ENCODE measurements around the gene USP11. TPM values are rescaled to one million over a fixed set of nuclear protein-coding genes. Genes with fewer than 3 reads are reported as not detected.

Gene USP11
- total and polyA plus RNA-seq, 2 of the 8 experiments (the other 6 are each of a cell fraction or from before 2014, with no cell fraction given): 40.9 to 84.0 TPM

- H4K5ac ChIP-seq (ENCODE audit: insufficient read length, low read depth, low read length): peak overlapping the region; percentile 97
- H2BK12ac ChIP-seq (ENCODE audit: low read depth, low read length): no peak overlapping the region; the same call in 1 of the 2 replicates
- peaks cover 8% of the 10 kb centered on the region; the same call in 1 of the 2 replicates for H3K23me2 ChIP-seq (ENCODE audit: low read depth, low read length)
- peak overlapping the region; percentile 88 to 98 (median 94) for H3K4me3 ChIP-seq (ENCODE audit: extremely low read depth in 1 of 4, insufficient read depth in 2 of 4, low read depth in 3 of 4, low read length in 4 of 4)
- 0% methylated on average over 15 of the region's 31 CpGs; no CpG with 5 or more reads in 1 of the 2 experiments for WGBS, 2 experiments (ENCODE audit: extremely low coverage in 1 of 2, insufficient coverage in 1 of 2, insufficient read length in 1 of 2, insufficient replicate concordance in 2 of 2, low coverage in 1 of 2, low lambda C conversion rate in 2 of 2, missing lambda C conversion rate in 1 of 2)
- H3K18ac ChIP-seq (ENCODE audit: extremely low read depth, low read length): peak overlapping the region; percentile 97; the same call in 1 of the 2 replicates
- H3K14ac ChIP-seq (ENCODE audit: insufficient read length): no peak overlapping the region
- peak; percentile 94 for FAIRE-seq
- peaks cover 21 to 40% of the 10 kb centered on the region in 2 experiments for H3K79me2 ChIP-seq (ENCODE audit: control insufficient read depth in 1 of 2, insufficient read depth in 2 of 2, low read length in 2 of 2)
- H2BK120ac ChIP-seq (replicated peaks; ENCODE audit: low read depth, low read length): no peak overlapping the region
- no peaks in the 10 kb centered on the region for H3K27me3 ChIP-seq (replicated peaks in 1 of 4; ENCODE audit: control insufficient read depth in 3 of 4, extremely low read depth in 1 of 4, insufficient read depth in 3 of 4, low read length in 3 of 4)
- POLR2A ChIA-PET (ENCODE audit: partially characterized antibody): interaction anchor here (0.6 to 6.1 kb wide), 24 partner anchors 9 to 356 kb away, joined by 3 to 63 read pairs (median 4); partner anchors contain the start of genes NDUFB11, RBM10 and USP11
- H2AFZ ChIP-seq (ENCODE audit: low read length): peak overlapping the region; percentile 48
- H3K4me1 ChIP-seq (replicated peaks in 1 of 4; ENCODE audit: control insufficient read depth in 3 of 4, insufficient read depth in 4 of 4, low read length in 3 of 4): peaks cover 0 to 8% (median 3%) of the 10 kb centered on the region in 4 experiments; a peak in 6 of 7 replicates
- H3K9me3 ChIP-seq (ENCODE audit: insufficient read depth in 2 of 2, low read depth in 1 of 2, low read length in 1 of 2): no peaks in the 10 kb centered on the region
- H3K4me2 ChIP-seq (ENCODE audit: insufficient read depth in 1 of 2, low read depth in 2 of 2, low read length in 2 of 2): peak overlapping the region; percentile 87 to 88
- no peak overlapping the region for H3K4ac ChIP-seq (replicated peaks; ENCODE audit: insufficient read length, low read depth, low read length)
- H4K20me1 ChIP-seq (replicated peaks in 1 of 2; ENCODE audit: control insufficient read depth in 1 of 2, insufficient read depth in 2 of 2, low read length in 2 of 2): peaks cover 13 to 31% of the 10 kb centered on the region in 2 experiments
- no peak overlapping the region for H3K56ac ChIP-seq (replicated peaks; ENCODE audit: insufficient read length, low read depth, low read length)
- no peak overlapping the region for H2BK20ac ChIP-seq (ENCODE audit: low read length)
- DNase-seq (ENCODE audit: low read depth in 1 of 2, low spot score in 2 of 2): peak; percentile 90 to 91
- H2AK5ac ChIP-seq (ENCODE audit: low read depth, low read length): no peak overlapping the region
- H2BK5ac ChIP-seq (ENCODE audit: low read depth, low read length): peak overlapping the region; percentile 97
- no peak overlapping the region for H2BK15ac ChIP-seq (ENCODE audit: low read length)
- no peak overlapping the region for H3K23ac ChIP-seq (ENCODE audit: insufficient read length)
- peaks cover 2% of the 10 kb centered on the region; the same call in 1 of the 2 replicates for H3K79me1 ChIP-seq (ENCODE audit: low read depth, low read length)
- TF ChIP-seq YY1 (IDR thresholded peaks at IDR 0.05; ENCODE audit: low read depth, low read length) (no peak), SP1 (IDR thresholded peaks at IDR 0.05; ENCODE audit: low read depth, low read length) (peak; percentile 58; the same call in 1 of the 2 replicates), CTBP2 (IDR thresholded peaks at IDR 0.05; ENCODE audit: borderline replicate concordance, insufficient read depth, insufficient read length, low read length) (no peak), SP2 (IDR thresholded peaks at IDR 0.05; ENCODE audit: low read length) (peak; percentile 19; the same call in 1 of the 2 replicates), POLR2AphosphoS5 (IDR thresholded peaks at IDR 0.05; ENCODE audit: low read depth, low read length) (peak; percentile 22), POLR2A (IDR thresholded peaks at IDR 0.05; ENCODE audit: control extremely low read depth in 1 of 2, low read depth in 2 of 2, low read length in 2 of 2) (peak in 1 of 2 experiments; percentile 72; a peak in 1 of 3 replicates)
- peak overlapping the region; percentile 100 for H3K27ac ChIP-seq (ENCODE audit: low read depth, low read length)
- H4K8ac ChIP-seq (ENCODE audit: extremely low read depth, insufficient read depth, low read length): peak overlapping the region; percentile 95; the same call in 1 of the 2 replicates
- CTCF ChIA-PET (ENCODE audit: partially characterized antibody): interaction anchor here (0.6 to 2.3 kb wide), 4 partner anchors 12 to 167 kb away, joined by 3 to 7 read pairs (median 3); no protein-coding TSS in a partner anchor
- no peak overlapping the region for H4K91ac ChIP-seq (replicated peaks; ENCODE audit: insufficient read length, low read length)
- peak overlapping the region; percentile 94 to 98 (median 96) for H3K9ac ChIP-seq (replicated peaks in 1 of 4; ENCODE audit: extremely low read depth in 1 of 4, low read depth in 3 of 4, low read length in 3 of 4)
- H3K36me3 ChIP-seq (ENCODE audit: control insufficient read depth in 2 of 4, insufficient read depth in 4 of 4, low read length in 3 of 4): peaks cover 10 to 36% (median 23%) of the 10 kb centered on the region in 4 experiments; a peak in 7 of 8 replicates
Measured at GRCh38 chrX:47217852-47218279, 14.9 kb upstream of the USP11 start.

Measured in H1 (cell line).